OCI-LY7 (cell line): ENCODE results near the gene CHMP1A. TPM values are rescaled to one million over a fixed set of nuclear protein-coding genes. Genes with fewer than 3 reads are reported as not detected.
A peak's percentile ranks its signal among the peaks of the same experiment; 100 is the strongest.

Source experiments
- BruUV-seq: library from RNA; stranded (reverse); fragments of 400-500 nt; replicated peaks from 2 replicates; lab custom pipeline; 2021; lab: Mats Ljungman, UMichigan
- CTCF ChIA-PET: fragments of 300-600 bp; sonication (Branson Sonifier 250); formaldehyde crosslinking; loops from one replicate; lab custom pipeline; 2022; ENCODE audit warnings: antibody characterized with exemption; ENCODE audit not compliant: unreplicated experiment; lab: Charles Lee
- POLR2A ChIA-PET: fragments of 300-600 bp; sonication (Branson Sonifier 250); formaldehyde crosslinking; loops from one replicate; lab custom pipeline; 2022; ENCODE audit warnings: antibody characterized with exemption; lab: Charles Lee
- DNase-seq: peaks from one replicate; pipeline ENCODE4 v3.0.0-alpha.2; 2015; ENCODE audit warnings: low spot score
- H2AFZ ChIP-seq: fragments of 200-600 bp; sonication (generic), shearing (Covaris generic); 2 replicates; pipeline ENCODE4 v1.6.1; 2014; ENCODE audit warnings: mild to moderate bottlenecking, antibody characterized with exemption, low read length, moderate library complexity
- H3K27ac ChIP-seq: fragments of 200-600 bp; sonication (generic); 2 replicates; pipeline ENCODE4 v1.5.1; 2014; ENCODE audit warnings: mixed run types, low read depth, mild to moderate bottlenecking, moderate library complexity, low read length, inconsistent platforms; ENCODE audit not compliant: poor library complexity, severe bottlenecking
- H3K36me3 ChIP-seq: fragments of 200-600 bp; sonication (generic); 2 replicates; pipeline ENCODE4 v1.6.1; 2014; ENCODE audit warnings: mild to moderate bottlenecking, antibody characterized with exemption, low read length, moderate library complexity, mixed read lengths; ENCODE audit not compliant: insufficient read depth
- H3K4me1 ChIP-seq: fragments of 200-600 bp; sonication (generic); 2 replicates; pipeline ENCODE4 v1.5.1; 2014; ENCODE audit warnings: mild to moderate bottlenecking, low read length; ENCODE audit not compliant: insufficient read depth, poor library complexity, severe bottlenecking
- H3K4me2 ChIP-seq: fragments of 200-600 bp; sonication (generic); 2 replicates; pipeline ENCODE4 v1.6.1; 2014; ENCODE audit warnings: mild to moderate bottlenecking, low read length
- H3K4me3 ChIP-seq: fragments of 200-600 bp; sonication (generic); 2 replicates; pipeline ENCODE4 v1.5.1; 2014; ENCODE audit warnings: mild to moderate bottlenecking, low read depth, low read length; ENCODE audit not compliant: poor library complexity, severe bottlenecking
- H3K79me2 ChIP-seq: fragments of 200-600 bp; sonication (generic); 2 replicates; pipeline ENCODE4 v1.6.1; 2016; ENCODE audit warnings: low read depth, mild to moderate bottlenecking, low read length, moderate library complexity, mixed read lengths; ENCODE audit not compliant: insufficient read depth
- H3K9me2 ChIP-seq: fragments of 200-600 bp; sonication (generic); 2 replicates; pipeline ENCODE4 v1.6.1; 2016; ENCODE audit warnings: mild to moderate bottlenecking, low read length, mixed read lengths; ENCODE audit not compliant: insufficient read depth
- H3K9me3 ChIP-seq: fragments of 200-600 bp; sonication (generic); 2 replicates; pipeline ENCODE4 v1.6.1; 2014; ENCODE audit warnings: mild to moderate bottlenecking, mixed run types, low read length, mixed read lengths
- H4K20me1 ChIP-seq: fragments of 200-600 bp; sonication (generic); 2 replicates; pipeline ENCODE4 v1.6.1; 2014; ENCODE audit warnings: mild to moderate bottlenecking, antibody characterized with exemption, low read length, moderate library complexity, mixed read lengths; ENCODE audit not compliant: insufficient read depth
- EZH2phosphoT487 ChIP-seq: fragments of 200-600 bp; sonication (generic); IDR thresholded peaks from 2 replicates; pipeline ENCODE4 v1.6.1; 2018; ENCODE audit warnings: low read depth, borderline replicate concordance, mild to moderate bottlenecking, mixed run types, antibody characterized with exemption, low read length, moderate library complexity, mixed read lengths
- intact Hi-C: fragments of 100-400 bp; cut with micrococcal nuclease; formaldehyde crosslinking; loops from one replicate; pipeline ENCODE4 v1.10.0; 2022; ENCODE audit not compliant: unreplicated experiment
- total RNA-seq, 2 experiments: library from RNA; depleted of rRNA in 1 of 2; stranded (reverse); fragments of >200 nt in 1 of 2; shearing (Covaris generic) in 1 of 2; gene quantifications; 2 replicates each; pipeline ENCODE4 v1.2.3, GENCODE V29; 2014 to 2022
- TF ChIP-seq, protein P1 (sequence below): fragments of 200-600 bp; sonication (generic); conservative IDR thresholded peaks from 2 replicates; pipeline ENCODE4 v1.5.1; 2014; ENCODE audit warnings: mild to moderate bottlenecking, antibody characterized with exemption, low read length, moderate library complexity, mixed read lengths

Gene CHMP1A
- total RNA-seq, 2 experiments from 2014 or later = 53.1 to 76.2 TPM

DNA sequence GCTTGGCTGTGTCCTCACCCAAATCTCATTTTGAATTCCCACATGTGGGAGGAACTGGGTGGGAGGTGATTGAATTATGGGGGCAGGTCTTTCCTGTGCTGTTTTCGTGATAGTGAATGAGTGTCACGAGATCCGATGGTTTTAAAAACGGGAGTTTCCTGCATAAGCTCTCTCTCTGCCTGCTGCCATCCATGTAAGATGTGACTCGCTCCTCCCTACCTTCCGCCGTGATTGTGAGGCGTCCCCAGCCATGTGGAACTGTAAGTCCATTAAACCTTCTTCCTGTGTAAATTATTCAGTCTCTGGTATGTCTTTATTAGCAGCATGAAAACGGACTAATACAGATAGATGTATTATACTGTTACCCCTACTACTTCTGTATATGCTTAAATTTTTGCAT lies 3.7 kb upstream of the CHMP1A start:
- H4K20me1 ChIP-seq = no peaks in the 10 kb centered on the region
- no peaks in the 10 kb centered on the region for H3K9me3 ChIP-seq
- H3K4me2 ChIP-seq = no peak overlapping the region
- BruUV-seq = no TSS peak
- intact Hi-C loops = no loop called here
- H3K36me3 ChIP-seq = peaks cover 42% of the 10 kb centered on the region
- DNase-seq = no peak
- TF ChIP-seq EZH2phosphoT487 = no peak
- TF ChIP-seq, protein P1, sequence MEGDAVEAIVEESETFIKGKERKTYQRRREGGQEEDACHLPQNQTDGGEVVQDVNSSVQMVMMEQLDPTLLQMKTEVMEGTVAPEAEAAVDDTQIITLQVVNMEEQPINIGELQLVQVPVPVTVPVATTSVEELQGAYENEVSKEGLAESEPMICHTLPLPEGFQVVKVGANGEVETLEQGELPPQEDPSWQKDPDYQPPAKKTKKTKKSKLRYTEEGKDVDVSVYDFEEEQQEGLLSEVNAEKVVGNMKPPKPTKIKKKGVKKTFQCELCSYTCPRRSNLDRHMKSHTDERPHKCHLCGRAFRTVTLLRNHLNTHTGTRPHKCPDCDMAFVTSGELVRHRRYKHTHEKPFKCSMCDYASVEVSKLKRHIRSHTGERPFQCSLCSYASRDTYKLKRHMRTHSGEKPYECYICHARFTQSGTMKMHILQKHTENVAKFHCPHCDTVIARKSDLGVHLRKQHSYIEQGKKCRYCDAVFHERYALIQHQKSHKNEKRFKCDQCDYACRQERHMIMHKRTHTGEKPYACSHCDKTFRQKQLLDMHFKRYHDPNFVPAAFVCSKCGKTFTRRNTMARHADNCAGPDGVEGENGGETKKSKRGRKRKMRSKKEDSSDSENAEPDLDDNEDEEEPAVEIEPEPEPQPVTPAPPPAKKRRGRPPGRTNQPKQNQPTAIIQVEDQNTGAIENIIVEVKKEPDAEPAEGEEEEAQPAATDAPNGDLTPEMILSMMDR = no peak
- H2AFZ ChIP-seq = no peak overlapping the region
- no peaks in the 10 kb centered on the region for H3K9me2 ChIP-seq
- no peak overlapping the region for H3K4me3 ChIP-seq
- H3K79me2 ChIP-seq = peaks cover 20% of the 10 kb centered on the region
- CTCF ChIA-PET = no interaction called here
- POLR2A ChIA-PET = interaction anchor here (0.5 to 0.6 kb wide), 2 partner anchors 340 to 1013 kb away, joined by 3 read pairs; no protein-coding TSS in a partner anchor
- H3K4me1 ChIP-seq = peaks cover 13% of the 10 kb centered on the region
- no peak overlapping the region for H3K27ac ChIP-seq

- TF ChIP-seq, protein P1 = no peak
- no peak for TF ChIP-seq EZH2phosphoT487
- no peak for DNase-seq
- no peak overlapping the region for H3K4me2 ChIP-seq
- H3K4me3 ChIP-seq = no peak overlapping the region
- BruUV-seq = no TSS peak
- no peak overlapping the region for H3K27ac ChIP-seq
- H3K9me2 ChIP-seq = no peaks in the 10 kb centered on the region
- ChIA-PET CTCF (no interaction called here), POLR2A (interaction anchor here (0.6 kb wide), 1 partner anchor 41 kb away, joined by 3 read pairs; the partner anchor contains the start of gene SPATA2L)
- no peaks in the 10 kb centered on the region for H4K20me1 ChIP-seq
- H2AFZ ChIP-seq = no peak overlapping the region
- peaks cover 13% of the 10 kb centered on the region for H3K4me1 ChIP-seq
- H3K9me3 ChIP-seq = no peaks in the 10 kb centered on the region
- intact Hi-C loops = no loop called here
- H3K79me2 ChIP-seq = peaks cover 26% of the 10 kb centered on the region
- H3K36me3 ChIP-seq = peaks cover 42% of the 10 kb centered on the region
Measured at GRCh38 chr16:89660146-89660545, 2.6 kb upstream of the CHMP1A start.

GRCh38 chr16:89658221-89658879 lies 842 bp upstream of the CHMP1A start:
- BruUV-seq = no TSS peak

More at GRCh38 chr16:89658221-89658879, 842 bp upstream of the CHMP1A start:
- Histone ChIP-seq H3K9me2 (no peaks in the 10 kb centered on the region), H4K20me1 (no peaks in the 10 kb centered on the region), H3K4me1 (peaks cover 13% of the 10 kb centered on the region), H3K4me2 (peak overlapping the region; percentile 97), H3K36me3 (peaks cover 41% of the 10 kb centered on the region), H3K79me2 (peaks cover 26% of the 10 kb centered on the region), H2AFZ (peak overlapping the region; percentile 95), H3K4me3 (peak overlapping the region; percentile 98), H3K27ac (peak overlapping the region; percentile 53), H3K9me3 (no peaks in the 10 kb centered on the region)
- ChIA-PET POLR2A (interaction anchor here (0.5 to 0.6 kb wide), 2 partner anchors 23 to 865 kb away, joined by 3 to 5 read pairs; no protein-coding TSS in a partner anchor), CTCF (no interaction called here)
- DNase-seq = peak; percentile 34
- intact Hi-C loops = loop anchor here (5.0 kb wide), 2 partner anchors 96 to 1006 kb away; partner anchors contain the start of genes CYBA and RPL13
- TF ChIP-seq EZH2phosphoT487 = no peak
- TF ChIP-seq, protein P1 = no peak
